Measurements from ENCODE around the gene TLX3. TPM values are rescaled to one million over a fixed set of nuclear protein-coding genes. Genes with fewer than 3 reads are reported as not detected.

The TLX3 gene
- total RNA-seq, 1 experiment from 2014 or later: not detected

GRCh38 chr5:171300358-171300757 is 8.7 kb upstream of the TLX3 start:
- Histone ChIP-seq H3T11ph (ENCODE audit: low read length) (no peak overlapping the region), H3K27me3 (ENCODE audit: insufficient read depth, low read length) (peaks cover 25% of the 10 kb centered on the region; the same call in 1 of the 2 replicates), H3K79me2 (ENCODE audit: insufficient read depth, low read length) (no peaks in the 10 kb centered on the region), H2BK5ac (ENCODE audit: insufficient read length, low read length) (no peak overlapping the region), H4K5ac (ENCODE audit: insufficient read length, low read depth, low read length) (no peak overlapping the region), H3K4ac (ENCODE audit: low read depth, low read length) (no peak overlapping the region), H2BK15ac (ENCODE audit: low read depth, low read length) (no peak overlapping the region), H4K20me1 (ENCODE audit: control insufficient read depth, insufficient read depth, insufficient read length) (no peaks in the 10 kb centered on the region), H3K23me2 (ENCODE audit: insufficient read length, low read depth, low read length, poor library complexity, severe bottlenecking) (no peaks in the 10 kb centered on the region), H3K9me3 (ENCODE audit: control insufficient read depth, low read depth, low read length) (no peaks in the 10 kb centered on the region), H2AK5ac (ENCODE audit: insufficient read length, low read length) (no peak overlapping the region), H3K18ac (ENCODE audit: insufficient read length, low read depth, low read length) (no peak overlapping the region), H3K4me2 (ENCODE audit: insufficient read depth, insufficient read length, low read length) (no peak overlapping the region), H3K14ac (ENCODE audit: insufficient read depth, low read length) (no peak overlapping the region), H3K79me1 (ENCODE audit: insufficient read depth, low read depth, low read length, poor library complexity, severe bottlenecking) (no peaks in the 10 kb centered on the region), H3K4me1 (ENCODE audit: insufficient read depth, low read length) (no peaks in the 10 kb centered on the region), H4K8ac (replicated peaks; ENCODE audit: insufficient read length, low read depth, low read length) (no peak overlapping the region), H2BK120ac (ENCODE audit: low read depth, low read length, poor library complexity, severe bottlenecking) (no peak overlapping the region), H4K91ac (ENCODE audit: insufficient read length, low read depth, low read length) (no peak overlapping the region), H3K23ac (ENCODE audit: insufficient read length, low read depth, low read length) (no peak overlapping the region), H3K27ac (ENCODE audit: insufficient read length, low read depth, low read length) (no peak overlapping the region), H2AFZ (ENCODE audit: low read length) (no peak overlapping the region), H2BK20ac (ENCODE audit: low read depth, low read length, poor library complexity, severe bottlenecking) (no peak overlapping the region), H2BK12ac (ENCODE audit: insufficient read length, low read depth, low read length) (no peak overlapping the region), H3K9ac (ENCODE audit: extremely low read depth, insufficient read length, low read length) (no peak overlapping the region), H3K56ac (ENCODE audit: insufficient read length, low read depth, low read length) (no peak overlapping the region)
- no peak overlapping the region for H3K4me3 Mint-ChIP-seq
- no peak overlapping the region for H3K27ac Mint-ChIP-seq
- peaks cover 5% of the 10 kb centered on the region in 2 experiments; a peak in 3 of 4 replicates for H3K4me1 Mint-ChIP-seq
- peaks cover 80% of the 10 kb centered on the region for H3K27me3 Mint-ChIP-seq (ENCODE audit: low read depth)
- no CpG with 5 or more reads among the region's 7 CpGs for WGBS (ENCODE audit: extremely low coverage, insufficient read length, low lambda C conversion rate)
- H3K36me3 Mint-ChIP-seq (ENCODE audit: insufficient read depth in 1 of 3, low read depth in 3 of 3): peaks cover 0 to 1% (median 0%) of the 10 kb centered on the region in 3 experiments; a peak in 1 of 7 replicates
- TF ChIP-seq CTCF (conservative IDR thresholded peaks at IDR 0.05): no peak
- DNase-seq: no peak
- no peaks in the 10 kb centered on the region for H3K9me3 Mint-ChIP-seq
